HepG2 (cell line): ENCODE results near the gene MSRB3.

Experiments used
- CREB3 ChIP-seq: sonication (generic); formaldehyde crosslinking; IDR thresholded peaks from 2 replicates; pipeline ENCODE4 v1.5.0; 2020; ENCODE audit warnings: missing genetic modification reagents
- CTCF ChIP-seq: sonication (generic); formaldehyde crosslinking; IDR thresholded peaks from 2 replicates; pipeline ENCODE4 v1.5.0; 2020; ENCODE audit warnings: mild to moderate bottlenecking, missing genetic modification reagents, moderate library complexity
- ELF1 ChIP-seq: sonication (generic); formaldehyde crosslinking; IDR thresholded peaks from 2 replicates; pipeline ENCODE4 v1.4.0; 2020; ENCODE audit warnings: missing genetic modification reagents
- NKX3-1 ChIP-seq: sonication (generic); formaldehyde crosslinking; IDR thresholded peaks from 2 replicates; pipeline ENCODE4 v1.5.0; 2020; ENCODE audit warnings: missing genetic modification reagents
- RFX5 ChIP-seq: IDR thresholded peaks from 2 replicates; pipeline ENCODE4 v1.6.1; 2011; ENCODE audit warnings: low read depth, low read length, improper control_type of control experiment
- TGIF2 ChIP-seq: IDR thresholded peaks from 2 replicates; pipeline ENCODE4 v1.6.1; 2016; ENCODE audit warnings: control low read depth, missing compliant biosample characterization
- USF2 ChIP-seq, 2 experiments: sonication (generic) in 1 of 2; formaldehyde crosslinking in 1 of 2; IDR thresholded peaks; 2 replicates each; pipeline versions ENCODE4 v1.5.1 to v1.6.1; 2011 to 2020; ENCODE audit warnings: borderline replicate concordance in 1 of 2, low read depth in 1 of 2, low read length in 1 of 2, mild to moderate bottlenecking in 1 of 2, missing genetic modification reagents in 1 of 2, moderate library complexity in 1 of 2
- ZNF234 ChIP-seq: sonication (generic); formaldehyde crosslinking; conservative IDR thresholded peaks from 2 replicates; pipeline ENCODE4 v1.5.1; 2020; ENCODE audit warnings: mild to moderate bottlenecking, missing genetic modification reagents
- ZNF253 ChIP-seq: sonication (generic); formaldehyde crosslinking; IDR thresholded peaks from 2 replicates; pipeline ENCODE4 v1.8.0; 2022; ENCODE audit warnings: mild to moderate bottlenecking, missing genetic modification reagents, borderline replicate concordance
- ZNF280D ChIP-seq: sonication (generic); formaldehyde crosslinking; IDR thresholded peaks from 2 replicates; pipeline ENCODE4 v1.5.1; 2020; ENCODE audit warnings: mild to moderate bottlenecking, missing genetic modification reagents
- ZNF776 ChIP-seq: sonication (generic); formaldehyde crosslinking; IDR thresholded peaks from 2 replicates; pipeline ENCODE4 v1.4.0; 2020; ENCODE audit warnings: mild to moderate bottlenecking, missing genetic modification reagents

- TF ChIP-seq ELF1 (CRISPR knock-in tag): no peak
- no peak for TF ChIP-seq RFX5
- no peak for TF ChIP-seq CREB3
- TF ChIP-seq ZNF776 (CRISPR knock-in tag): no peak
- TF ChIP-seq CTCF (CRISPR knock-in tag): no peak
- no peak for TF ChIP-seq ZNF253 (CRISPR knock-in tag)
- TF ChIP-seq ZNF280D: no peak
- TF ChIP-seq USF2 (IDR thresholded peaks at IDR 0.05; ENCODE audit: low read depth, low read length): no peak
- no peak for TF ChIP-seq USF2 (CRISPR knock-in tag; IDR thresholded peaks at IDR 0.05; ENCODE audit: borderline replicate concordance)
- TF ChIP-seq TGIF2 (CRISPR knock-in tag): no peak
- no peak for TF ChIP-seq NKX3-1 (CRISPR knock-in tag)
- TF ChIP-seq ZNF234 (CRISPR knock-in tag): no peak
Observed at GRCh38 chr12:65465766-65466547, 187.5 kb downstream of the MSRB3 start.
